Endothelial cell (in vitro differentiated cells): ENCODE results near the gene PFKM. TPM values are rescaled to one million over a fixed set of nuclear protein-coding genes. Genes with fewer than 3 reads are reported as not detected.

Source experiments
- DNase-seq: peaks from one replicate; pipeline ENCODE4 v3.0.0; 2021; ENCODE audit warnings: low spot score
- H3K27ac Mint-ChIP-seq: one replicate; pipeline ENCODE4 v1.8.0; 2021; ENCODE audit warnings: mixed read lengths, inconsistent platforms; ENCODE audit not compliant: unreplicated experiment
- H3K27me3 Mint-ChIP-seq: one replicate; pipeline ENCODE4 v1.8.0; 2021; ENCODE audit warnings: mild to moderate bottlenecking, moderate library complexity, mixed read lengths, inconsistent platforms; ENCODE audit not compliant: unreplicated experiment
- H3K36me3 Mint-ChIP-seq: one replicate; pipeline ENCODE4 v1.8.0; 2021; ENCODE audit warnings: mild to moderate bottlenecking, low read depth, mixed read lengths, inconsistent platforms; ENCODE audit not compliant: unreplicated experiment
- H3K4me1 Mint-ChIP-seq: one replicate; pipeline ENCODE4 v1.8.0; 2021; ENCODE audit warnings: mild to moderate bottlenecking, mixed read lengths, inconsistent platforms; ENCODE audit not compliant: unreplicated experiment
- H3K4me3 Mint-ChIP-seq: one replicate; pipeline ENCODE4 v1.8.0; 2021; ENCODE audit warnings: mild to moderate bottlenecking, mixed read lengths, inconsistent platforms; ENCODE audit not compliant: unreplicated experiment
- H3K9me3 Mint-ChIP-seq: one replicate; pipeline ENCODE4 v1.8.0; 2021; ENCODE audit warnings: mixed read lengths, inconsistent platforms; ENCODE audit not compliant: unreplicated experiment
- total RNA-seq: library from RNA; stranded (reverse); fragmentation: NEBNext Ultra II Directional; extraction: Animal tissue kit (Norgen Biotek cat#: 25700); gene quantifications from one replicate; pipeline ENCODE4 v1.2.1, GENCODE V29; 2021; ENCODE audit not compliant: unreplicated experiment
- TF ChIP-seq, protein P1 (sequence below): fragments of 200-600 bp; sonication (generic); IDR thresholded peaks from one replicate; pipeline ENCODE4 v1.5.0; 2021; ENCODE audit warnings: antibody characterized with exemption; ENCODE audit not compliant: unreplicated experiment

PFKM gene
- total RNA-seq, 1 donor from 2014 or later, result 97.3 TPM

DNA sequence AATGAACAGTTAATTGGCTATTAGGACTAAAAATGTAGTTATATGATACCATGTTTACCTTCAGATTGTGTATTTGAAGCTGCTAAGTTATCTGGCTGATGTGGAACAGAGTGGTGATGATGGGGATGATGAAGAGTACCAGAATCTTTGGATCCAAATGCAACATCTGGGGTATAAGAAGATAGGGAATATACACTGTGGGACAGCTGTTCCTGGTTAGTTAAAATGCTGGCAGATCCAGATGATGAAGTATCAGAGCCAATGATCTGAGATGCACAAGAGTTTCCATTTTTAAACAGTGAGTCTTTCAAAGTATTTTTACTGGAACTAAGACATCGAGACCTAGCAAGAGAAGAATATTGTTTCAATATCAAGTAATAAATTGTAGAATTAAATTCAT lies 44.9 kb upstream of the PFKM start:
- no peak for DNase-seq
- no peaks in the 10 kb centered on the region for H3K27me3 Mint-ChIP-seq

DNA sequence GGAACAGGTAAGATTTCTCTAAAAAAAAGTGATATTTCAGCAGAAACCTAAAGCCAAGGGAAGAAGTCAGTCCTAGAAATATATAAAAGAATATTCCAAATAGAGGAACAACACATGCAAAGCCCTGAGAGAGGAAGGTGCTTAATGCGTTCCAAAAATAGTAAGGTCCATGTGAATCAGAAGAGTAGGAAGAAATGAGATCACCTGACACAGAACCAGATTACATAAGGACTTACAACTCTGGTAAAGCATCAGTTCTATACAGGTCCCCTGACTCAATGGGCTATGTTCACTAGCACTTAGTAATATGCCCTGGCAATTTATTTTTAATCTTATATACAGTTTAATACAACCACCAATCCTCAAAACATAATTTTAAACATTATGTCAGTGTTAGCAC lies 43.3 kb upstream of the PFKM start:
- no peaks in the 10 kb centered on the region for H3K9me3 Mint-ChIP-seq
- H3K27me3 Mint-ChIP-seq, result no peaks in the 10 kb centered on the region
- TF ChIP-seq, protein P1, sequence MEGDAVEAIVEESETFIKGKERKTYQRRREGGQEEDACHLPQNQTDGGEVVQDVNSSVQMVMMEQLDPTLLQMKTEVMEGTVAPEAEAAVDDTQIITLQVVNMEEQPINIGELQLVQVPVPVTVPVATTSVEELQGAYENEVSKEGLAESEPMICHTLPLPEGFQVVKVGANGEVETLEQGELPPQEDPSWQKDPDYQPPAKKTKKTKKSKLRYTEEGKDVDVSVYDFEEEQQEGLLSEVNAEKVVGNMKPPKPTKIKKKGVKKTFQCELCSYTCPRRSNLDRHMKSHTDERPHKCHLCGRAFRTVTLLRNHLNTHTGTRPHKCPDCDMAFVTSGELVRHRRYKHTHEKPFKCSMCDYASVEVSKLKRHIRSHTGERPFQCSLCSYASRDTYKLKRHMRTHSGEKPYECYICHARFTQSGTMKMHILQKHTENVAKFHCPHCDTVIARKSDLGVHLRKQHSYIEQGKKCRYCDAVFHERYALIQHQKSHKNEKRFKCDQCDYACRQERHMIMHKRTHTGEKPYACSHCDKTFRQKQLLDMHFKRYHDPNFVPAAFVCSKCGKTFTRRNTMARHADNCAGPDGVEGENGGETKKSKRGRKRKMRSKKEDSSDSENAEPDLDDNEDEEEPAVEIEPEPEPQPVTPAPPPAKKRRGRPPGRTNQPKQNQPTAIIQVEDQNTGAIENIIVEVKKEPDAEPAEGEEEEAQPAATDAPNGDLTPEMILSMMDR, result no peak
- H3K36me3 Mint-ChIP-seq, result peaks cover 14% of the 10 kb centered on the region
- no peak for DNase-seq
- no peak overlapping the region for H3K27ac Mint-ChIP-seq
- no peaks in the 10 kb centered on the region for H3K4me1 Mint-ChIP-seq
- H3K4me3 Mint-ChIP-seq, result no peak overlapping the region

More for the DNA sequence above, 44.9 kb upstream of the PFKM start:
- no peaks in the 10 kb centered on the region for H3K4me1 Mint-ChIP-seq
- H3K4me3 Mint-ChIP-seq, result no peak overlapping the region
- H3K27ac Mint-ChIP-seq, result no peak overlapping the region
- no peaks in the 10 kb centered on the region for H3K9me3 Mint-ChIP-seq
- TF ChIP-seq, protein P1, result no peak
- peaks cover 19% of the 10 kb centered on the region for H3K36me3 Mint-ChIP-seq

DNA sequence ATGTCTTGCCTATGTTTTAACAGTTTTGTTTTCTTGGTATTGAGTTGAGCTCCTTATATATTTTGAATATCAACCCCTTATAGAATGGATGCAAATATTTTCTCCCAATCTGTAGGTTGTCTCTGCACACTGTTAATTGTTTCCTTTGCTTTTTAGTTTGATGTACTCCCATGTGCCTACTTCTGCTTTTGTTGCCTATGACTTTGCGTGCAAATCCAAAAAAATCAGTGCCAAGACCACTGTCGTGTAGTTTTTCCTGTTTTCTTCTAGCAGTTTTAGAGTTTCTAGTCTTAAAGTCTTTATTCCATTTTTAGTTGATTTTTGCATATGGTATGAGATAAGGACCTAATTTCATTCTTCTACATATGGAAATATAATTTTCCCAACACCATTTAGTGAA lies 42.1 kb upstream of the PFKM start:
- H3K36me3 Mint-ChIP-seq, result peaks cover 11% of the 10 kb centered on the region
- no peaks in the 10 kb centered on the region for H3K9me3 Mint-ChIP-seq

DNA sequence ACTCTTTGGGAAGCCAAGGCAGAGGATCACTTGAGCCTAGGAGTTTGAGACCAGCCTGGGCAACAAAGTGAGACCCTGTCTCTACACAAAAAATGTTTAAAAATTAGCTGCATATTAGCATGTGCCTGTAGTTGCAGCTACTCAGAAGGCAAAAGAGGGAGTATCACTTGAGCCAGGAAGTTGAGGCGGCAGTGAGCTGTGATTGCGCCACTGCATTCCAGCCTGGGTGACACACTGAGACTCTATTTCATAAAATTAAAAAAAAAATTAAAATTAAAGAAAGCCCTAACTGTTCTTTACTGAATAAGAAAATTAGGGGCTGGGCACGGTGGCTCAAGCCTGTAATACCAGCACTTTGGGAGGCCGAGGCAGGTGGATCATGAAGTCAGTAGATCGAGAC lies 40.3 kb upstream of the PFKM start:
- no peak overlapping the region for H3K27ac Mint-ChIP-seq
- no peaks in the 10 kb centered on the region for H3K9me3 Mint-ChIP-seq
- H3K27me3 Mint-ChIP-seq, result no peaks in the 10 kb centered on the region
- peaks cover 5% of the 10 kb centered on the region for H3K36me3 Mint-ChIP-seq
- no peaks in the 10 kb centered on the region for H3K4me1 Mint-ChIP-seq
- TF ChIP-seq, protein P1, result no peak
- DNase-seq, result no peak
- H3K4me3 Mint-ChIP-seq, result no peak overlapping the region

More for the DNA sequence above, 42.1 kb upstream of the PFKM start:
- Mint-ChIP-seq H3K27ac (no peak overlapping the region), H3K4me3 (no peak overlapping the region), H3K4me1 (no peaks in the 10 kb centered on the region), H3K27me3 (no peaks in the 10 kb centered on the region)
- no peak for DNase-seq
- TF ChIP-seq, protein P1, result no peak

DNA sequence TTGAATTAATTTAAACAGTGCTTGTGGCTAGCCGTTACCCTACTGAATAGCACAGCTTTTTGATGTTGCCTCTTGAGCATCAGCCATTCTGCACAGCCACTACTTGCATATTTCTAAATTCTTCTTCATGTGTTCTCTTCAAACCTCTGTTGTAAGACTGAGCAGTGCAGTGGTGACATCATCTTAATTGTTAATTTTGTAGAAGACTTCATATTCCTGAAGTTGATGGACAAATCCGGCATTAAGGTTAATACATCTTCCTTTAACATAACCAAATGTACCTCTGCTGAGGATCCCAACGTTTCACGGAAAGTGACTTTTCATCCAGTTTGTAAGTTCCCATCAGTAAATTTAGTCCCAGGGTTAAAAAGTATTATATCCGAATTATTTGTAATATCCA lies 38.9 kb upstream of the PFKM start:
- no peaks in the 10 kb centered on the region for H3K27me3 Mint-ChIP-seq

More for the DNA sequence above, 38.9 kb upstream of the PFKM start:
- no peak for DNase-seq
- Mint-ChIP-seq H3K9me3 (no peaks in the 10 kb centered on the region), H3K4me1 (peaks cover 2% of the 10 kb centered on the region), H3K27ac (no peak overlapping the region), H3K36me3 (peaks cover 9% of the 10 kb centered on the region), H3K4me3 (no peak overlapping the region)
- TF ChIP-seq, protein P1, result no peak
